Chondrocyte (in vitro differentiated cells): ENCODE results near the gene RAB31. TPM values are rescaled to one million over a fixed set of nuclear protein-coding genes. Genes with fewer than 3 reads are reported as not detected.
A peak's percentile ranks its signal among the peaks of the same experiment; 100 is the strongest.

Source experiments
- DNase-seq: peaks from one replicate; pipeline ENCODE4 v3.0.0; 2021; ENCODE audit warnings: mixed read lengths, low spot score
- H3K27ac Mint-ChIP-seq: one replicate; pipeline ENCODE4 v1.8.0; 2021; ENCODE audit warnings: mild to moderate bottlenecking, moderate library complexity, mixed read lengths; ENCODE audit not compliant: unreplicated experiment
- H3K27me3 Mint-ChIP-seq: 2 replicates; pipeline ENCODE4 v1.8.0; 2021; ENCODE audit warnings: low read depth, mixed read lengths
- H3K36me3 Mint-ChIP-seq: 2 replicates; pipeline ENCODE4 v1.8.0; 2021; ENCODE audit warnings: low read depth, mixed read lengths
- H3K4me1 Mint-ChIP-seq: 2 replicates; pipeline ENCODE4 v1.8.0; 2021; ENCODE audit warnings: low read depth, mild to moderate bottlenecking, mixed read lengths
- H3K4me3 Mint-ChIP-seq: one replicate; pipeline ENCODE4 v1.8.0; 2021; ENCODE audit warnings: mild to moderate bottlenecking, moderate library complexity, mixed read lengths; ENCODE audit not compliant: unreplicated experiment
- H3K9me3 Mint-ChIP-seq: 2 replicates; pipeline ENCODE4 v1.8.0; 2021; ENCODE audit warnings: low read depth, mixed read lengths
- CTCF ChIP-seq: fragments of 200-600 bp; sonication (generic); IDR thresholded peaks from 2 replicates; pipeline ENCODE4 v1.5.0; 2021; ENCODE audit warnings: antibody characterized with exemption, mild to moderate bottlenecking, moderate library complexity
- total RNA-seq: library from RNA; stranded (reverse); gene quantifications from 3 replicates; pipeline ENCODE4 v1.2.1, GENCODE V29; 2021

RAB31 gene
- total RNA-seq, 1 donor from 2014 or later, result 87.7 TPM

- H3K4me3 Mint-ChIP-seq, result peak overlapping the region; percentile 43
- no peak for DNase-seq
- peak overlapping the region; percentile 95 for H3K27ac Mint-ChIP-seq
- H3K27me3 Mint-ChIP-seq, result no peaks in the 10 kb centered on the region
- TF ChIP-seq CTCF, result no peak
- H3K36me3 Mint-ChIP-seq, result peaks cover 6% of the 10 kb centered on the region
- peaks cover 2% of the 10 kb centered on the region for H3K9me3 Mint-ChIP-seq
- peaks cover 59% of the 10 kb centered on the region for H3K4me1 Mint-ChIP-seq
These were observed 95.8 kb downstream of the RAB31 start for GRCh38 chr18:9803698-9804516.

- Mint-ChIP-seq H3K27ac (peak overlapping the region; percentile 95), H3K4me3 (peak overlapping the region; percentile 43), H3K4me1 (peaks cover 66% of the 10 kb centered on the region), H3K9me3 (peaks cover 2% of the 10 kb centered on the region), H3K36me3 (peaks cover 6% of the 10 kb centered on the region), H3K27me3 (no peaks in the 10 kb centered on the region)
- TF ChIP-seq CTCF, result peak; percentile 55
- DNase-seq, result no peak
These were observed 96.5 kb downstream of the RAB31 start for GRCh38 chr18:9804517-9805104.

DNA sequence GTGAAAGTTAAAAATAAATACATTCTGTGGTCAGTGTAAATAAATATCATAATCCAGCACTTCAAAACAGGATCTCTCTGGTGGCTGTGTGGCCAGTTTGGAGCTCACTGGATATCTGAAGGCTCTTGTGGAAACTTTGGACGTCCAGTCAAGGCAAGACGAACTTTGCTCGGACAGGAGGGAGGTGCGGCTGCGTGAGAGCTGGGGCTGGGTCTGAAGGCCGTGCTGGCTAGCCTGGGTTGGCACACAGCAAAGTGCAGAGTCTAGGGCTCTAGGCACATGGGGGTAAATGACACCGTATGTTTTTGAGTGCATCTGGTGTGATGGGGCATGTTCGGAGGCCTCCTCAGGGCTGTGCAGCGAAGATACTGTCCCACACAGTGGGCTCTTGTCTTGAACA is 98.8 kb downstream of the RAB31 start:
- H3K27ac Mint-ChIP-seq, result peak overlapping the region; percentile 96
- H3K4me1 Mint-ChIP-seq, result peaks cover 75% of the 10 kb centered on the region
- no peak for DNase-seq
- H3K9me3 Mint-ChIP-seq, result peaks cover 2% of the 10 kb centered on the region
- H3K27me3 Mint-ChIP-seq, result no peaks in the 10 kb centered on the region
- H3K36me3 Mint-ChIP-seq, result peaks cover 6% of the 10 kb centered on the region
- no peak for TF ChIP-seq CTCF
- H3K4me3 Mint-ChIP-seq, result no peak overlapping the region

- Mint-ChIP-seq H3K27ac (peak overlapping the region; percentile 96), H3K4me3 (peak overlapping the region; percentile 16), H3K27me3 (no peaks in the 10 kb centered on the region), H3K36me3 (peaks cover 6% of the 10 kb centered on the region), H3K4me1 (peaks cover 68% of the 10 kb centered on the region), H3K9me3 (peaks cover 2% of the 10 kb centered on the region)
- no peak for DNase-seq
- TF ChIP-seq CTCF, result peak; percentile 27
These were observed 100.5 kb downstream of the RAB31 start for GRCh38 chr18:9808295-9809241.

GRCh38 chr18:9809697-9810096 is 101.6 kb downstream of the RAB31 start:
- H3K4me3 Mint-ChIP-seq, result no peak overlapping the region
- H3K4me1 Mint-ChIP-seq, result peaks cover 66% of the 10 kb centered on the region
- no peaks in the 10 kb centered on the region for H3K27me3 Mint-ChIP-seq
- H3K27ac Mint-ChIP-seq, result peak overlapping the region; percentile 4
- peaks cover 1% of the 10 kb centered on the region for H3K9me3 Mint-ChIP-seq
- no peak for TF ChIP-seq CTCF
- no peak for DNase-seq
- peaks cover 4% of the 10 kb centered on the region for H3K36me3 Mint-ChIP-seq
